Epithelial cell of esophagus (primary cell): ENCODE measurements around the gene AR.

ENCODE experiments used
- DNase-seq: peaks from one replicate; pipeline ENCODE4 v3.0.0; 2010; ENCODE audit warnings: low read depth
- H3K4me3 ChIP-seq: 2 replicates; pipeline ENCODE4 v1.5.1; 2011; ENCODE audit warnings: mild to moderate bottlenecking, low read length, control low read depth
- TF ChIP-seq, protein P1 (sequence below): IDR thresholded peaks from 2 replicates; pipeline ENCODE4 v1.5.1; 2011; ENCODE audit warnings: low read depth, mild to moderate bottlenecking, low read length, control low read depth, inconsistent platforms; ENCODE audit not compliant: insufficient read depth; ENCODE audit errors: missing control alignments

The AR gene

DNA sequence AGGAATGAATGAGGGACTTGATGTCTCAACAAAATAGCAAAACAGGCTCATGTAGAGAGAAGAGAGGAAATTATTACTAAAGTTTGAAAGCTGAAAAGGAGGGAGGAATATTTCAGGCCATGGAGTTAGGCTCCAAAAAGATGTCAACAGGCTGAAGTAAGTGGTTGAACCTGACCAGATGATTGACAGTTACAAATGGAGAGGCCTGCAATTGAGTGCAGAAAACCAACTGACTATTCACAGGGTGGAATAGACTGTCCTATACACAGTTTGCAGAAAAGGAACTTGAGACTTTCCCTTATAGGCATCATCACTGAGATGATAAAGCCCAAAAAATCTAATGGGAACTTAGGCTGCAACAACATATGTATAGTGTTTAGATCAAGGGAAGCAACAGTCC is 233.3 kb downstream of the AR start:
- TF ChIP-seq, protein P1, sequence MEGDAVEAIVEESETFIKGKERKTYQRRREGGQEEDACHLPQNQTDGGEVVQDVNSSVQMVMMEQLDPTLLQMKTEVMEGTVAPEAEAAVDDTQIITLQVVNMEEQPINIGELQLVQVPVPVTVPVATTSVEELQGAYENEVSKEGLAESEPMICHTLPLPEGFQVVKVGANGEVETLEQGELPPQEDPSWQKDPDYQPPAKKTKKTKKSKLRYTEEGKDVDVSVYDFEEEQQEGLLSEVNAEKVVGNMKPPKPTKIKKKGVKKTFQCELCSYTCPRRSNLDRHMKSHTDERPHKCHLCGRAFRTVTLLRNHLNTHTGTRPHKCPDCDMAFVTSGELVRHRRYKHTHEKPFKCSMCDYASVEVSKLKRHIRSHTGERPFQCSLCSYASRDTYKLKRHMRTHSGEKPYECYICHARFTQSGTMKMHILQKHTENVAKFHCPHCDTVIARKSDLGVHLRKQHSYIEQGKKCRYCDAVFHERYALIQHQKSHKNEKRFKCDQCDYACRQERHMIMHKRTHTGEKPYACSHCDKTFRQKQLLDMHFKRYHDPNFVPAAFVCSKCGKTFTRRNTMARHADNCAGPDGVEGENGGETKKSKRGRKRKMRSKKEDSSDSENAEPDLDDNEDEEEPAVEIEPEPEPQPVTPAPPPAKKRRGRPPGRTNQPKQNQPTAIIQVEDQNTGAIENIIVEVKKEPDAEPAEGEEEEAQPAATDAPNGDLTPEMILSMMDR, result no peak
- no peak overlapping the region for H3K4me3 ChIP-seq
- no peak for DNase-seq

DNA sequence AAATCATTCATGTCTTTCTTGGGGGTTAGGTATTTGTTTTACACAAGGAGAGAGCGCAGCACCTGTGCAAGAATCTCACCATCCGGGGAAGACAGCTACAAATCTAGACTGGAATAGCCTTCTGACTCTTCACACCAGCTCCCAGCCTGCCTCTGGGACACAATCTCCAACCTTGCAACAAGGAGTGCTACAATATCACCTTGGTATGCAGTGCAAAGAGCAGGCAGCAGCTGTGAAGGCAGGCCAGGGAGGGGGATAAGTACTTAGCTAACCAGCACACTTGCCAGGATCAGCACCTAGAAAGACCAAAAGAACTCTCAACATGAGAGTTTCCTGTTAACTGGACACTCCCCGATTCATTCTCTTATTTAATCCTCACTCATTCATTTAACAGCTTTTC is 235.3 kb downstream of the AR start:
- DNase-seq, result no peak
- TF ChIP-seq, protein P1, result no peak
- no peak overlapping the region for H3K4me3 ChIP-seq
